HepG2 (cell line): Measurements from ENCODE around the gene CHAF1A. TPM values are rescaled to one million over a fixed set of nuclear protein-coding genes. Genes with fewer than 3 reads are reported as not detected.

Experiments
- ATRX ChIP-seq: sonication (generic); formaldehyde crosslinking; IDR thresholded peaks from 2 replicates; pipeline ENCODE4 v1.4.0; 2020; ENCODE audit warnings: missing genetic modification reagents, borderline replicate concordance
- CHD4 ChIP-seq: fragments of 200-600 bp; sonication (generic); IDR thresholded peaks from 2 replicates; pipeline ENCODE4 v1.7.0; 2017; ENCODE audit warnings: mild to moderate bottlenecking, low read length, borderline replicate concordance
- GATAD2A ChIP-seq: IDR thresholded peaks from 2 replicates; pipeline ENCODE4 v1.6.1; 2016
- HNF4G ChIP-seq, 2 experiments: sonication (generic) in 1 of 2; formaldehyde crosslinking in 1 of 2; IDR thresholded peaks; 2 replicates each; pipeline versions ENCODE4 v1.4.0 to v1.6.1; 2011 to 2020; ENCODE audit warnings: borderline replicate concordance in 2 of 2, low read depth in 2 of 2, mild to moderate bottlenecking in 2 of 2, low read length in 1 of 2, missing genetic modification reagents in 1 of 2, moderate library complexity in 1 of 2
- HOXA7 ChIP-seq: sonication (generic); formaldehyde crosslinking; IDR thresholded peaks from 2 replicates; pipeline ENCODE4 v1.8.1; 2022; ENCODE audit warnings: mild to moderate bottlenecking, missing genetic modification reagents, moderate library complexity
- KDM5B ChIP-seq: sonication (generic); formaldehyde crosslinking; IDR thresholded peaks from 2 replicates; pipeline ENCODE4 v1.4.0; 2020; ENCODE audit warnings: missing genetic modification reagents, mild to moderate bottlenecking, borderline replicate concordance
- MAX ChIP-seq: IDR thresholded peaks from 2 replicates; pipeline ENCODE4 v1.6.1; 2012; ENCODE audit warnings: inconsistent platforms
- MIER2 ChIP-seq: IDR thresholded peaks from 2 replicates; pipeline ENCODE4 v1.6.1; 2016; ENCODE audit warnings: missing biosample characterization, missing genetic modification reagents
- MTA1 ChIP-seq: sonication (generic); formaldehyde crosslinking; IDR thresholded peaks from 2 replicates; pipeline ENCODE4 v1.4.0; 2020; ENCODE audit warnings: missing genetic modification reagents, mild to moderate bottlenecking, borderline replicate concordance
- NFIC ChIP-seq: IDR thresholded peaks from 2 replicates; pipeline ENCODE4 v1.6.1; 2012; ENCODE audit warnings: mild to moderate bottlenecking, low read length, inconsistent platforms
- PHF21A ChIP-seq: sonication (generic); formaldehyde crosslinking; IDR thresholded peaks from 2 replicates; pipeline ENCODE4 v1.5.0; 2020; ENCODE audit warnings: mild to moderate bottlenecking, missing genetic modification reagents
- PLRG1 ChIP-seq: fragments of 450-650 bp; conservative IDR thresholded peaks from 2 replicates; pipeline ENCODE4 v1.6.1; 2016
- RARG ChIP-seq: sonication (generic); formaldehyde crosslinking; IDR thresholded peaks from 2 replicates; pipeline ENCODE4 v1.4.0; 2020; ENCODE audit warnings: low read depth, mild to moderate bottlenecking, missing genetic modification reagents
- SALL2 ChIP-seq: sonication (generic); formaldehyde crosslinking; IDR thresholded peaks from 2 replicates; pipeline ENCODE4 v1.8.1; 2023; ENCODE audit warnings: mild to moderate bottlenecking, missing genetic modification reagents, inconsistent platforms
- SNRNP70 ChIP-seq: fragments of 200-400 bp; formaldehyde crosslinking; IDR thresholded peaks from 2 replicates; pipeline ENCODE4 v1.6.1; 2017; ENCODE audit warnings: mild to moderate bottlenecking, low read depth, low read length, moderate library complexity
- SRSF1 ChIP-seq: fragments of 200-400 bp; formaldehyde crosslinking; optimal IDR thresholded peaks from 2 replicates; pipeline ENCODE3; 2017; ENCODE audit warnings: mild to moderate bottlenecking, low read depth, low read length, moderate library complexity
- THAP11 ChIP-seq: IDR thresholded peaks from 2 replicates; pipeline ENCODE4 v1.6.1; 2016; ENCODE audit warnings: missing biosample characterization, missing genetic modification reagents
- ZFP1 ChIP-seq: IDR thresholded peaks from 2 replicates; pipeline ENCODE4 v1.6.1; 2016
- ZFP36L1 ChIP-seq: sonication (generic); formaldehyde crosslinking; IDR thresholded peaks from 2 replicates; pipeline ENCODE4 v1.8.0; 2022; ENCODE audit warnings: mild to moderate bottlenecking, missing genetic modification reagents, moderate library complexity
- ZNF704 ChIP-seq: sonication (generic); formaldehyde crosslinking; IDR thresholded peaks from 2 replicates; pipeline ENCODE4 v1.8.1; 2023; ENCODE audit warnings: mild to moderate bottlenecking, inconsistent platforms, moderate library complexity, missing genetic modification reagents, borderline replicate concordance
- polyA plus RNA-seq, 8 experiments: library from polyadenylated mRNA; depleted of rRNA in 3 of 8; stranded (reverse) in 7 of 8; unstranded in 1 of 8; fragments of >200 nt; fragmentation: Illumina TruSeq in 4 of 8; extraction: Trizol in 4 of 8; gene quantifications; 2 replicates each; pipeline versions ENCODE4 v1.2.1 to v1.2.3, GENCODE V29; 2011 to 2016; ENCODE audit warnings: low read depth in 4 of 8, missing spikeins in 1 of 8, mixed read lengths in 1 of 8; ENCODE audit not compliant: insufficient read depth in 1 of 8
- total RNA-seq, 5 experiments: library from RNA; depleted of rRNA; stranded (reverse); fragments of >200 nt; fragmentation: Illumina TruSeq; extraction: Trizol; gene quantifications; 2 replicates each; pipeline ENCODE4 v1.2.3, GENCODE V29; 2016; ENCODE audit warnings: low read depth in 1 of 5
- TF ChIP-seq, protein P1 (sequence below): sonication (generic); formaldehyde crosslinking; IDR thresholded peaks from 2 replicates; pipeline ENCODE4 v1.5.1; 2020; ENCODE audit warnings: mild to moderate bottlenecking, missing genetic modification reagents, moderate library complexity
- TF ChIP-seq, protein P2 (sequence below): sonication (generic); formaldehyde crosslinking; IDR thresholded peaks from 2 replicates; pipeline ENCODE4 v1.8.0; 2022; ENCODE audit warnings: missing genetic modification reagents, mild to moderate bottlenecking, moderate library complexity, borderline replicate concordance
- TF ChIP-seq, protein P3 (sequence below): sonication (generic); formaldehyde crosslinking; IDR thresholded peaks from 2 replicates; pipeline ENCODE4 v1.8.0; 2023; ENCODE audit warnings: mild to moderate bottlenecking, missing genetic modification reagents
- TF ChIP-seq, protein P4 (sequence below): sonication (generic); formaldehyde crosslinking; IDR thresholded peaks from 2 replicates; pipeline ENCODE4 v1.4.0; 2020; ENCODE audit warnings: mild to moderate bottlenecking, missing genetic modification reagents

Gene CHAF1A
- total and polyA plus RNA-seq, 2 of the 13 experiments (the other 11 are each of a cell fraction or from before 2014, with no cell fraction given) = 11.0 to 34.8 TPM

- 0 out of 2 replicates have a peak, but pooled peaks have one; percentile 51 for TF ChIP-seq RARG
- TF ChIP-seq HNF4G (IDR thresholded peaks at IDR 0.05; ENCODE audit: borderline replicate concordance, low read depth, low read length) = peak; percentile 95
- TF ChIP-seq HNF4G (CRISPR knock-in tag; IDR thresholded peaks at IDR 0.05; ENCODE audit: borderline replicate concordance, low read depth) = peak; percentile 96
- no peak for TF ChIP-seq SNRNP70
- TF ChIP-seq THAP11 = peak; percentile 72
- TF ChIP-seq CHD4 = peak; percentile 27; the same call in 1 of the 2 replicates
- TF ChIP-seq NFIC = no peak
- no peak for TF ChIP-seq SALL2 (CRISPR knock-in tag)
- TF ChIP-seq, protein P1, sequence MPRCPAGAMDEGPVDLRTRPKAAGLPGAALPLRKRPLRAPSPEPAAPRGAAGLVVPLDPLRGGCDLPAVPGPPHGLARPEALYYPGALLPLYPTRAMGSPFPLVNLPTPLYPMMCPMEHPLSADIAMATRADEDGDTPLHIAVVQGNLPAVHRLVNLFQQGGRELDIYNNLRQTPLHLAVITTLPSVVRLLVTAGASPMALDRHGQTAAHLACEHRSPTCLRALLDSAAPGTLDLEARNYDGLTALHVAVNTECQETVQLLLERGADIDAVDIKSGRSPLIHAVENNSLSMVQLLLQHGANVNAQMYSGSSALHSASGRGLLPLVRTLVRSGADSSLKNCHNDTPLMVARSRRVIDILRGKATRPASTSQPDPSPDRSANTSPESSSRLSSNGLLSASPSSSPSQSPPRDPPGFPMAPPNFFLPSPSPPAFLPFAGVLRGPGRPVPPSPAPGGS (CRISPR knock-in tag) = peak; percentile 53; the same call in 1 of the 2 replicates
- TF ChIP-seq MIER2 (CRISPR knock-in tag) = no peak; the same call in 1 of the 2 replicates
- no peak for TF ChIP-seq ZFP1 (CRISPR knock-in tag)
- no peak for TF ChIP-seq PLRG1
- TF ChIP-seq, protein P2, sequence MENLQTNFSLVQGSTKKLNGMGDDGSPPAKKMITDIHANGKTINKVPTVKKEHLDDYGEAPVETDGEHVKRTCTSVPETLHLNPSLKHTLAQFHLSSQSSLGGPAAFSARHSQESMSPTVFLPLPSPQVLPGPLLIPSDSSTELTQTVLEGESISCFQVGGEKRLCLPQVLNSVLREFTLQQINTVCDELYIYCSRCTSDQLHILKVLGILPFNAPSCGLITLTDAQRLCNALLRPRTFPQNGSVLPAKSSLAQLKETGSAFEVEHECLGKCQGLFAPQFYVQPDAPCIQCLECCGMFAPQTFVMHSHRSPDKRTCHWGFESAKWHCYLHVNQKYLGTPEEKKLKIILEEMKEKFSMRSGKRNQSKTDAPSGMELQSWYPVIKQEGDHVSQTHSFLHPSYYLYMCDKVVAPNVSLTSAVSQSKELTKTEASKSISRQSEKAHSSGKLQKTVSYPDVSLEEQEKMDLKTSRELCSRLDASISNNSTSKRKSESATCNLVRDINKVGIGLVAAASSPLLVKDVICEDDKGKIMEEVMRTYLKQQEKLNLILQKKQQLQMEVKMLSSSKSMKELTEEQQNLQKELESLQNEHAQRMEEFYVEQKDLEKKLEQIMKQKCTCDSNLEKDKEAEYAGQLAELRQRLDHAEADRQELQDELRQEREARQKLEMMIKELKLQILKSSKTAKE = peak; percentile 85
- TF ChIP-seq GATAD2A (CRISPR knock-in tag) = peak; percentile 93
- no peak for TF ChIP-seq SRSF1
- no peak for TF ChIP-seq ZNF704 (CRISPR knock-in tag)
- TF ChIP-seq KDM5B = peak; percentile 39; the same call in 1 of the 2 replicates
- peak; percentile 72 for TF ChIP-seq MTA1 (CRISPR knock-in tag)
- TF ChIP-seq MAX = peak; percentile 85
- peak; percentile 39; the same call in 1 of the 2 replicates for TF ChIP-seq ZFP36L1 (CRISPR knock-in tag)
- TF ChIP-seq, protein P3, sequence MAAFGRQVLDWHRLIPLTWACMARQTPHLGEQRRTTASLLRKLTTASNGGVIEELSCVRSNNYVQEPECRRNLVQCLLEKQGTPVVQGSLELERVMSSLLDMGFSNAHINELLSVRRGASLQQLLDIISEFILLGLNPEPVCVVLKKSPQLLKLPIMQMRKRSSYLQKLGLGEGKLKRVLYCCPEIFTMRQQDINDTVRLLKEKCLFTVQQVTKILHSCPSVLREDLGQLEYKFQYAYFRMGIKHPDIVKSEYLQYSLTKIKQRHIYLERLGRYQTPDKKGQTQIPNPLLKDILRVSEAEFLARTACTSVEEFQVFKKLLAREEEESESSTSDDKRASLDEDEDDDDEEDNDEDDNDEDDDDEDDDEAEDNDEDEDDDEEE (CRISPR knock-in tag) = no peak
- TF ChIP-seq, protein P4, sequence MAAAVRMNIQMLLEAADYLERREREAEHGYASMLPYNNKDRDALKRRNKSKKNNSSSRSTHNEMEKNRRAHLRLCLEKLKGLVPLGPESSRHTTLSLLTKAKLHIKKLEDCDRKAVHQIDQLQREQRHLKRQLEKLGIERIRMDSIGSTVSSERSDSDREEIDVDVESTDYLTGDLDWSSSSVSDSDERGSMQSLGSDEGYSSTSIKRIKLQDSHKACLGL (CRISPR knock-in tag) = peak; percentile 40; the same call in 1 of the 2 replicates
- TF ChIP-seq HOXA7 = no peak
- peak; percentile 93 for TF ChIP-seq PHF21A (CRISPR knock-in tag)
- TF ChIP-seq ATRX (CRISPR knock-in tag) = no peak
Observed at GRCh38 chr19:4390567-4391305, 11.7 kb upstream of the CHAF1A start (continued).
